NCI-H187 treated with DMSO at 0.1 percent for 48 hours (cell line): ENCODE data around the gene PCNX3.

Experiments
- DNase-seq: peaks from one replicate; lab custom pipeline; 2025; lab: John Stamatoyannopoulos, UW

The PCNX3 gene

GRCh38 chr11:65599216-65599954 lies 16.2 kb upstream of the PCNX3 start:
- no peak for DNase-seq

GRCh38 chr11:65599955-65600246 lies 15.7 kb upstream of the PCNX3 start:
- DNase-seq = no peak

GRCh38 chr11:65604258-65604657 lies 11.3 kb upstream of the PCNX3 start:
- DNase-seq = no peak

DNA sequence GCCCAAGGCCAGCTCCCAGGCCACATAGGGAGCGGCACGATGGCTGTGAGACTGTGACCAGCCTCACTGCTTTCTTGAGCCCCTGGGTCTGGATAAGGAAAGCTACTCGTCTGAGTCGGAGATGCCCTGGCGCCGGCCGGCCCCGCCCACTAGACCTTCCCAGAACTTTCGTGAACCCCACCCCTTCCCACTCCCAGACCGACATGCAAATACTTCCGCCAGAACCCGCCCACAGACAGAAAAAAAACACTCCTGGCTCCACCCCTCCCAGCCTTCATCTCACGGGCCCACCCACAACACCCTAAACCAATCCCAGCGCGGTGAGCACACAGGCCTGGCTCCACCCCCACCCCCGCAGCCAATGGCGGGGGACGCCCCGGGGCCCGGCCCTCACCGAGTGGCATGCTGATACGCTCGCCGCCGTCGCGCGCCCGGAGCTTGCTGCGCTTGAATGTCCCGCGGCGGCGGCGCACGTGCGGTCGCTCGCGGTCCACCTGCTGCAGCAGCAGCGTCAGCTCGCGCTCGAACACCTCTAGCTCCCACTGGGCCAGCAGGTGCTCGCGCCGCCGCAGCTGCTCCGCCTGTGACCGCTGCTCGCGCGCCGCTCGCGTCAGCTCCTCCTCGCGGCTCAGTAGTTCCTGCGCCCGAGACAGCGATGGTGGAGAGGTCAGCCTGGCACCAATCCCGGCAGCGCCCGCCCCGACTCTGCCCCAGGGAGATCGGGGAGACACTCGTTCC lies 8.5 kb upstream of the PCNX3 start:
- DNase-seq = no peak

- DNase-seq = no peak
Measured at GRCh38 chr11:65607614-65608426, 7.8 kb upstream of the PCNX3 start.

- no peak for DNase-seq
Measured at GRCh38 chr11:65609229-65609628, 6.3 kb upstream of the PCNX3 start.

DNA sequence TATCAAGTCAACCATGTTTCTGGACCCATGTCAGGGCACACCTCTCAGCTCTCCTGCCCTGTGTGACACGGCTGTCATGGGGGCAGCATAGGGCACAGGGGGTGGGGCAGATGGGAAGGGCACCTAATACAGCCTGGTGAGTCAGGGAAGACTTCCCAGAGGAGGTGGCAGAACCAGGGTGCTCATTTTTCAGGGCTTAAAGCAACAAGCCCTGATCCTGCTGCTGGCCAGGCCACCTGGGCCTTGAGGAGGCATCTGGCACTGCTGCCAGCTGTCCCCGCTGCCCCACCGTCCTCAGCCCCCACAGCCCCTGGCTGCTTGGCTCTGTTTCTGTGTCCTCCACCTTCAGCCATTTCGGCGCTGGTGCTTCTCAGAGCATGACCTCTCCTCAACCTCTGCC lies 5.9 kb upstream of the PCNX3 start:
- DNase-seq = no peak

DNA sequence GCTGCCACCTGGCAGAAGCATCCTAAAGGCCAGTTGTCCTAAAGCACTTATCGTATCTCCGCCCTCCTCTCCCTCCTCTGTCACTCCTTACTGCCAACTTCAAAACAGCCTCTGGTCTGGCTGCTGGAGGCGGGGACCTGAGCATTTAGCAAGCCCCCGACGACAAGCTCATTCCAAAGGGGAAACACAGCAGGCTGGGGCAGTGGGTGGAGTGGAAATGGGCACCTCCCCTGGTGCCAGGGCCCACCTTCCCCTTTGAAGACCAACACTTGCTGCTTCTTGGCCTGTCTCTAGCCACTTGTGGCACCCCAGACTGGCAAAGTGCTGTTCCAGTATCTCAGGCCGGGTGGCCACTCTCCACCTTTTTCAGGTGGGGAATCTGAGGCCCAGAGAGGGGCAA lies 5.2 kb upstream of the PCNX3 start:
- DNase-seq = no peak

- DNase-seq = no peak
Measured at GRCh38 chr11:65611028-65611757, 4.4 kb upstream of the PCNX3 start.

DNA sequence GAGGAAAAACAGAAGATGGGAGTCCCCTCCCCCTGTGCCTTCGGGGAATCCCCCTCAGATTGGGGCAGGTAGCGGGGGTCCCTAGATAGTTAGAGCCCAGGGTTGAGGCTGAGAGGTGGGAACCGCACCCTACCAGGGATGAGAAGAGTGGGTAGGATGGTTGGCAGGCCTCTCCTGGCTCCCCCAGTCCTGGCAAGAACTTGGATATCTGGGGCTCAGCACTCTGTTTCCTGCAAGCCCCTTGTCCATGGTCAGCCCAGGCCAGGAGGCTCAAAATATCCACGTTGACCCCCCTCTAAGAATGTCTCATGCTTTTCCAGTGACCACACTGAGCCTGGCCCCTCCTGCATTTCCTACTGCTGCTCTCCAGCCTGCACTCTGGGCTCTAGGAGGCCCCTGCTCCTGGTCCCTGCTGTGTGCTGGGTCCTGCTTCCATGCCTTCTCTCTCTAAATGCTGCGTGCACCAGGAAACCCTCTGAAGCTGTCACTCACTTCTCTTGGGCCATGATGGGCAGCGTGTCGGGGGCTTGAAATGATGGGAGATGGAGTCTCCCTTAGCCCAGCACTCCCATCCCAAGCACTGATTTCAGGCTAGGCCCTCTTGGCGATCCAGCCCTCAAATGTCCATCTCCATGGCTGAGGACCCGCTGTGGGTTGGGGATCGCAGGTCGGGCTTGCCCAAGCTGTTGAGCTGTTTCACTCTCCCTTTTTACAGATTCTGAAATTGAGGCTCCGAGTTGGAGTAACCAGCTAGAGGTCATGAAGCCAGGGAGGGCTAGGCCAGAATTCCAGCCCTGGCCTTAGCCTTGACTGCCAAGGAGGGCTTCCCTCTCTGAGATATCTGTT lies 3.6 kb upstream of the PCNX3 start:
- DNase-seq = no peak

GRCh38 chr11:65612691-65613090 lies 2.9 kb upstream of the PCNX3 start:
- no peak for DNase-seq

- DNase-seq = no peak
Measured at GRCh38 chr11:65613091-65613928, 2.3 kb upstream of the PCNX3 start.

GRCh38 chr11:65615950-65616574 lies 486 bp downstream of the PCNX3 start:
- no peak for DNase-seq

- no peak for DNase-seq
Measured at GRCh38 chr11:65616575-65617001, 1.0 kb downstream of the PCNX3 start.

- no peak for DNase-seq
Measured at GRCh38 chr11:65617136-65617850, 1.7 kb downstream of the PCNX3 start.

- DNase-seq = no peak
Measured at GRCh38 chr11:65617990-65618751, 2.6 kb downstream of the PCNX3 start.

GRCh38 chr11:65618763-65619162 lies 3.2 kb downstream of the PCNX3 start:
- DNase-seq = no peak

- no peak for DNase-seq
Measured at GRCh38 chr11:65619281-65619928, 3.8 kb downstream of the PCNX3 start.
